Natural killer cell (primary cell): ENCODE results near the gene RPS6KA5. TPM values are rescaled to one million over a fixed set of nuclear protein-coding genes. Genes with fewer than 3 reads are reported as not detected.

Experiments
- ATAC-seq, 3 donors: fragments of 150-1000 bp in 2 of 3; fragments of 200-7000 bp in 1 of 3; cut with Tn5 transposase; 1 replicate in 1 of 3; 2 replicates in 2 of 3; pipeline ENCODE4 v1.10.0; 2021; ENCODE audit warnings: mild to moderate bottlenecking in 2 of 3, moderate library complexity in 2 of 3
- DNase-seq, 2 donors: peaks; one replicate each; pipeline versions ENCODE4 v3.0.0 to v3.0.0-alpha.2; 2013 to 2021; ENCODE audit warnings: mixed read lengths in 1 of 2
- H3K27ac ChIP-seq: one replicate; pipeline ENCODE4 v1.5.1; 2013; ENCODE audit warnings: mild to moderate bottlenecking, low read length
- H3K27me3 ChIP-seq: one replicate; pipeline ENCODE4 v1.6.1; 2013; ENCODE audit warnings: low read length; ENCODE audit not compliant: control insufficient read depth, insufficient read depth
- H3K36me3 ChIP-seq: one replicate; pipeline ENCODE4 v1.6.1; 2013; ENCODE audit warnings: low read length; ENCODE audit not compliant: control insufficient read depth, insufficient read depth
- H3K4me1 ChIP-seq: one replicate; pipeline ENCODE4 v1.6.1; 2013; ENCODE audit warnings: low read length; ENCODE audit not compliant: control insufficient read depth, insufficient read depth
- H3K4me3 ChIP-seq: one replicate; pipeline ENCODE4 v1.5.1; 2013; ENCODE audit warnings: low read length
- H3K9me3 ChIP-seq: one replicate; pipeline ENCODE4 v1.6.1; 2013; ENCODE audit warnings: low read length; ENCODE audit not compliant: control insufficient read depth, insufficient read depth
- H3K27ac Mint-ChIP-seq, 2 donors: one replicate each; pipeline ENCODE4 v1.8.0; 2022; ENCODE audit warnings: mild to moderate bottlenecking in 2 of 2, mixed read lengths in 2 of 2, moderate library complexity in 1 of 2
- H3K27me3 Mint-ChIP-seq, 2 donors: one replicate each; pipeline ENCODE4 v1.8.0; 2022; ENCODE audit warnings: low read depth in 2 of 2, mixed read lengths in 2 of 2
- H3K36me3 Mint-ChIP-seq: one replicate; pipeline ENCODE4 v1.8.0; 2022; ENCODE audit warnings: mixed read lengths
- H3K4me1 Mint-ChIP-seq, 2 donors: one replicate each; pipeline ENCODE4 v1.8.0; 2022; ENCODE audit warnings: mixed read lengths in 2 of 2
- H3K4me3 Mint-ChIP-seq: one replicate; pipeline ENCODE4 v1.8.0; 2022; ENCODE audit warnings: mild to moderate bottlenecking, moderate library complexity, mixed read lengths
- H3K9me3 Mint-ChIP-seq, 2 donors: one replicate each; pipeline ENCODE4 v1.8.0; 2022; ENCODE audit warnings: mixed read lengths in 2 of 2
- CTCF ChIP-seq: fragments of 200-600 bp; IDR thresholded peaks from one replicate; pipeline ENCODE4 v1.8.0; 2022; ENCODE audit warnings: antibody characterized with exemption
- WGBS: methylation state at CpG from one replicate; pipeline ENCODE4 v1.1.7; 2013; ENCODE audit warnings: missing lambda C conversion rate; ENCODE audit not compliant: insufficient coverage; 5-methylcytosine and 5-hydroxymethylcytosine counted together
- intact Hi-C: fragments of 100-400 bp; cut with micrococcal nuclease; formaldehyde crosslinking; loops from one replicate; pipeline ENCODE4 v1.14.2; 2022
- total RNA-seq, 4 donors: library from RNA; stranded (reverse); fragments of 120-200 nt in 1 of 4; gene quantifications; one replicate each; pipeline versions ENCODE4 v1.2.3 to v1.2.4, GENCODE V29; 2013 to 2022

Gene RPS6KA5
- total RNA-seq, 3 donors from 2014 or later (not counting 1 experiment from before 2014, with no cell fraction given) = 24.1 to 28.5 (median 27.9) TPM

- Histone ChIP-seq H3K36me3 (no peaks in the 10 kb centered on the region), H3K27ac (no peak overlapping the region), H3K9me3 (no peaks in the 10 kb centered on the region), H3K4me1 (peaks cover 11% of the 10 kb centered on the region), H3K4me3 (no peak overlapping the region), H3K27me3 (no peaks in the 10 kb centered on the region)
- ATAC-seq (no peak), DNase-seq (no peak)
- Mint-ChIP-seq H3K36me3 (no peaks in the 10 kb centered on the region), H3K27ac (no peak overlapping the region), H3K27me3 (peaks cover 6 to 12% of the 10 kb centered on the region in 2 donors), H3K9me3 (no peaks in the 10 kb centered on the region), H3K4me1 (peaks cover 0 to 7% of the 10 kb centered on the region in 2 donors), H3K4me3 (no peak overlapping the region)
- no peak for TF ChIP-seq CTCF
- 70% methylated on average over 4 of the region's 5 CpGs for WGBS
- intact Hi-C loops = no loop called here
These were observed 247.0 kb downstream of the RPS6KA5 start for GRCh38 chr14:90813442-90813841.

- Mint-ChIP-seq H3K9me3 (no peaks in the 10 kb centered on the region), H3K4me3 (no peak overlapping the region), H3K27me3 (peaks cover 1 to 8% of the 10 kb centered on the region in 2 donors), H3K36me3 (no peaks in the 10 kb centered on the region), H3K4me1 (peaks cover 0 to 7% of the 10 kb centered on the region in 2 donors), H3K27ac (no peak overlapping the region)
- intact Hi-C loops = no loop called here
- ATAC-seq (no peak), DNase-seq (no peak)
- Histone ChIP-seq H3K27ac (no peak overlapping the region), H3K27me3 (no peaks in the 10 kb centered on the region), H3K9me3 (no peaks in the 10 kb centered on the region), H3K4me3 (no peak overlapping the region), H3K4me1 (peaks cover 11% of the 10 kb centered on the region), H3K36me3 (no peaks in the 10 kb centered on the region)
- no peak for TF ChIP-seq CTCF
- WGBS = 89% methylated on average over 5 of the region's 5 CpGs
These were observed 248.3 kb downstream of the RPS6KA5 start for GRCh38 chr14:90812109-90812508.

DNA sequence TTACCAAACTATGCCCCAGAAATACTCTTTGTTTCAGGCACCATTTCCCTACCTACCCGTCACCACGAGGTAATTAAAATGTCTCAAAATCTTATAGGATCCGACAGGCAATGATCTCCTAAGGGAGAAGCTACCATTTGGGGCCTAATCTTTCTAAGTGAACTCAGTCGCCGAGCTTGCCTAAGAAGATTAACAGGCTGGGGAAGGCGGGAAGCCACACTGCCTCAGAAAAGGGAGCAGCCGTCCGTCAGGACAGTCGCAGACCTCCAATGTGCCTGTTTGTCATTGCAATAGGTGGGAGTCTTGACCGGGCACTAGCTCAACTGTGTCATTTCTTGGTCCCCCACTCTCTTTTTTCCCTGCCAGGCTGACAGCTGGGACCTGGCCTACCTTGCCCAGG lies 248.8 kb downstream of the RPS6KA5 start:
- no peak overlapping the region for H3K4me3 Mint-ChIP-seq
- H3K9me3 ChIP-seq = no peaks in the 10 kb centered on the region
- DNase-seq = no peak
- H3K4me1 ChIP-seq = peaks cover 7% of the 10 kb centered on the region
- ATAC-seq = no peak
- no peak for TF ChIP-seq CTCF
- no peak overlapping the region for H3K27ac ChIP-seq
- peaks cover 0 to 7% of the 10 kb centered on the region in 2 donors for H3K4me1 Mint-ChIP-seq
- WGBS = 93% methylated on average over 10 of the region's 10 CpGs
- H3K36me3 ChIP-seq = no peaks in the 10 kb centered on the region
- H3K4me3 ChIP-seq = no peak overlapping the region
- no peak overlapping the region for H3K27ac Mint-ChIP-seq
- peaks cover 0 to 5% of the 10 kb centered on the region in 2 donors for H3K27me3 Mint-ChIP-seq
- no peaks in the 10 kb centered on the region for H3K9me3 Mint-ChIP-seq
- no peaks in the 10 kb centered on the region for H3K36me3 Mint-ChIP-seq
- H3K27me3 ChIP-seq = no peaks in the 10 kb centered on the region
- intact Hi-C loops = no loop called here

DNA sequence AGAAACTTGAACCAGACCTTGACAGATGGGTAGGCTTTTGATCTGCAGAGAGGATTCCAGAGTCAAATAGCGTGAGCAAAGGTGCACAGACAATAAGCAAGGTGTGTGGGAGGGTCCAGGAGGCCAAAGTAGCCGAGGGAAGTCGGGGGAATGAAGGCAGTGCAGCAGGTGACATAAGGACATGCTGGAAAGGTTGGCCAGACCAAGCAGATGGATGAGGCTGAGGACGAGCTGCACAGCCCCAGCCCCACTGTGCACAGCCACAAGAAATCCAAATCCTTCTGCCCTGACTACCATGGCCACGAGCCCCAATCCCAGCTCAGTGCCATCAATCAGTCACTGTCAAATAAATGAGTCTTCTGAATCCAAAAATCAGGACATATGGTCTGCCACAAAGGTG lies 249.6 kb downstream of the RPS6KA5 start:
- peaks cover 0 to 7% of the 10 kb centered on the region in 2 donors for H3K4me1 Mint-ChIP-seq
- no peaks in the 10 kb centered on the region for H3K9me3 ChIP-seq
- H3K4me3 ChIP-seq = no peak overlapping the region
- intact Hi-C loops = no loop called here
- no peak overlapping the region for H3K27ac Mint-ChIP-seq
- no peak for TF ChIP-seq CTCF
- WGBS = 81% methylated on average over 5 of the region's 5 CpGs
- no peaks in the 10 kb centered on the region for H3K9me3 Mint-ChIP-seq
- no peaks in the 10 kb centered on the region for H3K36me3 Mint-ChIP-seq
- H3K4me3 Mint-ChIP-seq = no peak overlapping the region
- H3K27me3 ChIP-seq = no peaks in the 10 kb centered on the region
- peaks cover 0 to 5% of the 10 kb centered on the region in 2 donors for H3K27me3 Mint-ChIP-seq
- no peaks in the 10 kb centered on the region for H3K36me3 ChIP-seq
- no peak overlapping the region for H3K27ac ChIP-seq
- H3K4me1 ChIP-seq = peaks cover 6% of the 10 kb centered on the region
- ATAC-seq (no peak), DNase-seq (no peak)
